ENCODE results near the gene EFHD2.
"Not testable (repeated sequence)": the region's sequence is repeated elsewhere in the genome, so short reads cannot be mapped to it uniquely, and the experiment has no call there.

Gene EFHD2

GRCh38 chr1:15456313-15456954 lies 46.7 kb downstream of the EFHD2 start, which contains the start of gene CELA2A:
TSS of gene CELA2A (plus strand) at chr1:15456732. CDS start at chr1:15456754, 22 bp downstream.
- DNase-seq, result no peak

DNA sequence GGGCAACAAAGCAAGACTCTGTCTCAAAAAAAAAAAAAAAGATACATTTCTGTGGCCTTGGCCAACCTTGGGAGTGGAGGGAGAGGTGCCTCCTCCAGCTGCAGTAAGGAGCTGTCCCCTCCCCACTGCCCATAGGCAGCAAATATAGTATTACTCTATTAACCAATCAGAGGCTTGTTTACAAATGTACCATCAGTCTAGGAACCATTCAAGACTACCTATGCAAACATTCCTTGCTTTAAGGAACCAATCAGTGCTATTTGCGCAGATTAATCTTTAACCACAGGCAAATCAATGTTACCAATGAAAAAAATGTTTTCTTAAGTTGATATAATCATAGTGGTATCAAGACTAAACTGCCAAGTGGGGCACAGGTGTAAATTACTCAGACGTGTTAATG lies 47.9 kb downstream of the EFHD2 start:
- DNase-seq, result no peak

GRCh38 chr1:15458388-15458787 lies 48.7 kb downstream of the EFHD2 start:
- not testable (repeated sequence) for DNase-seq

GRCh38 chr1:15459771-15460707 lies 50.4 kb downstream of the EFHD2 start:
- DNase-seq, result no peak

DNA sequence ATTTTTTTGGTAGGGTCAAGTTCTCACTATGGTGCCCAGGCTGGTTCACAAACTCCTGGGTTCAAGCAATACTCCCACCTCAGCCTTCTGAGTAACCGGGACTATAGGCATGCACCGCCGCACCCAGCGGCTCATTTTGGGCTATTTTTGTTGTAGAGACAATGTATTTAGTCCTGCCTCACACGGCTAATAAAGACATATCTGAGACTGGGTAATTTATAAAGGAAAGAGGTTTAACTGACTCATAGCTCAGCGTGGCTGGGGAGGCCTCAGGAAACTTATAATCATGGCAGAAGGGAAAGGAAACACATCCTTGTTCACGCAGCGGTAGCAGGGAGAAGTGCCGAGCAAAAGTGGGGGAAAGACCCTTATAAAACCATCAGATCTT lies 51.0 kb downstream of the EFHD2 start:
- no peak for DNase-seq

GRCh38 chr1:15463064-15463800 lies 53.5 kb downstream of the EFHD2 start:
- not testable (repeated sequence) for DNase-seq

GRCh38 chr1:15463926-15464322 lies 54.2 kb downstream of the EFHD2 start:
- DNase-seq, result not testable (repeated sequence)

- DNase-seq, result no peak
Observed at GRCh38 chr1:15465674-15466073, 56.0 kb downstream of the EFHD2 start.

GRCh38 chr1:15466955-15467625 lies 57.4 kb downstream of the EFHD2 start:
- not testable (repeated sequence) for DNase-seq

DNA sequence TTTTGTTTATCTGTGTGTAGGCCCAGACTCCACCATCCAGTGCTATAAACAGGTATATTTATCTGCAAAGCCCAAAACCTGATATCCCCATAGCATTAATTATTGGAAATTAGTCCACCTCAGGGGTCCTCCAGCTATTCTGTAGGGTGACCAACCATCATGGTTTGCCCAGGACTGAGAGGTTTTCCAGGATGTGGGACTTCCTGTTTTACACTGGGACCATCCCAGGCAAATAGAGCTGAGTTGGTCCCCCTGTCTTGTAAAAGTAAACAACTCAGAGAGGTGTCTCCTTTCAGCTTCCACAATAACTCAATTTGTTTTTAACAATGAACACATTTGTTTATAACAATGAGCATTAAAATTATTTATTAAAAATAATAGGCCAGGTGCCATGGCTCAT lies 58.5 kb downstream of the EFHD2 start:
- DNase-seq, result no peak

GRCh38 chr1:15469361-15469760 lies 59.7 kb downstream of the EFHD2 start:
- DNase-seq, result no peak

DNA sequence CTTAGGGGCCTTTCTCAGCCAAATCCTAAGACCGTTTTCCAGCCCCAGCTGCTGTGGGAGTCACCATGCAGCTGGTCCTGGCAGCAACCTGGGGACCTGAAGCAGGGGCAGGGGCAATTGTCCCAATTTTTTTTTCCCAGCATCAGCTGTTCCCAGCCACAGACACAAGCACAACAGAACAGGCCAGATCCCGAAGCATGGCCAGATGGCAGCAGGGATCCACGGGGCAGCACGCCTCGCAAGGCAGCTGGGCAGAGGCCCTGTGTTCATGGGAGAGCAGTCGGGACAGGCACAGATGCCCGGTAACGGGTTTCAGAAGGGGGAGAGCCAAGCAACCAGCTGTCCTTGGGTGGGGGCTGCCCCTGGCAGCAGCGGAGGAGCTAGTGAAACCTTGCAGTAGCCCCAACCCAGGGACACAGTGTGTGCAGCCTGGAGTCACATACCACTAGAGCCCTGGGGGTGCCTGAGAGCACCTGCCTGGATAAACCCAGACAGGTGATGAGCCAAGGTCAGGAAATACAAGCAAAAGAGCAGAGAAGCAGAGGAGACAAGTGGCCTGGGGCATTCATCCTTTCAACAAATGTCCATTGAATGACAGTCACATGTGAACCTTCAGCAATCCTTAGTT lies 60.2 kb downstream of the EFHD2 start:
- not testable (repeated sequence) for DNase-seq

DNA sequence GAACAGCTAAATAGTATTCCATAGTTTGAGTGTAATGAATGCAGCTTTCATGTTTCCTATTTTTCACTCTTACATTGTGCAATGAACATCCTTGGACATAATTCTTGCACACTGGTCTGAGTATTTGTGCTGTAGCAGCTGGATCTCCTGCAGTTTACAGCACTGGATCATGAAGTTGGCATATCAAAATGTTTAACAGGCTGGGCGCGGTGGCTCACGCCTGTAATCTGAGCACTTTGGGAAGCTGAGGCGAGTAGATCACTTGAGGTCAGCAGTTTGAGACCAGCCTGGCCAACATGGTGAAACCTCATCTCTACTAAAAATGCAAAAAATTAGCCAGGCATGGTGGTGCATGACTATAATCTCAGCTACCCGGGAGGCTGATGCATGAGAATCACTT lies 61.4 kb downstream of the EFHD2 start:
- not testable (repeated sequence) for DNase-seq

DNA sequence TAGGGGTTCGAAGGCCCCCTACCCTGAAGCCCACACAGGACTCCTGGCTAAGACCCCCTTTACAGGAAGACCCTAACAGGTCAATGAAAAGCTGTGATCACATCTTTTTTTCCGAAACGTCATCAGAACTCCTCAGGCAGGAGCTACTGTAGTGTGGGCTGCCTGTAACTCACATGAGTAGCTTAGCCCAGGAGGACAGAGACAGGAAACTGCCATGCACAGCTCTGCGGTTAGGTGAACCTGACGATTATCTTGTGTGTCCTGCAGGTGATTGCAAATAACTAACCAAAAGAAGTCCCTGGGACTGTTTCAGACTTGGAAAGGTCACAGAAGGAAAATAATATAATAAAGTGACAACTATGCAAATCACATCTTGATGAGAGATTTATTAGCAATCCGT lies 62.0 kb downstream of the EFHD2 start:
- DNase-seq, result not testable (repeated sequence)

DNA sequence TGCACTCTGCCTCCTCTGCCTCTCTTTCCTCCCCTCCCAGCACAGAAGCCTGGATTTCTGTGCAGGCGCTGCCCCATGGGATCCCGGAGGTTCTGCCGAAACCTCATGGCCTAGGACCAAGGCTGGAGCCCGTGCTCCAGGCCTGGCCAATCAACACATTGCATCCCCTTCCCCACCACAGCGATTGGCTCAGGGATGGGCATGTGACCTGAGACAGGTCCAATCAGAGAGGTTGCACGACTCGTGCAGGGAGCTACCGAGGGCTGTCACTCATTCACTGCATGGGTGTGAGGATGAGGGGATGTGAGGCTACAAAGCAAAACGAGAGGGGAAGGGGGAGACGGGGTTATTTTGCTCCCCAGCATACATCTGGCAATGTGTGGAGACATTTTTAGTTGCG lies 62.9 kb downstream of the EFHD2 start:
- no peak for DNase-seq

DNA sequence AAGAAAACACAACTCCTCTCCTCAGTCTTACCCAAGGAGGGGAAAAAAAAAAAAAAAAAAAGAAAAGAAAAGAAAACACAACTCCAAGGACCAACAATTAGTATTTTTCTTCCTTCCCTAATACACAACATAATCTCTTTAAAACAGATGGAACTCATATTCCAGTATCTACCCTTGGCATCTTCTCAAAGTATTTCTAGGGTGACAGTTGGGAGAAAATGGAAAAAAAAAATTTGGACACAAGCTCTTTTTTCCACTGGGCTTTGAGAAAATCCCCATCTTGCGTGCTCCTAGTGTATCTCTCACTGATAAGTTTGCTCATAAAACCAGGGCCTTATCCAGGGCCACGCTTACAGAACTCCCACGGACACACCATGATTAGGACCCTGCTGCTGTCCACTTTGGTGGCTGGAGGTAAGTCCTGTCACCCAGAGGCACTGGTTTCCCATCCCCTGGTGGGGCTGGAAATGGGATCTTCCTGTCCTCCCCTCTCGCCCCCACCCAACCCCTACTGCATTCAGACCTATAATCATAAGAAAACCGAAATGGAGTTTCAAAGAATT lies 66.1 kb downstream of the EFHD2 start, which contains the start of gene CELA2B:
TSS of gene CELA2B (plus strand) at position 353 of the 563 bp plus-strand sequence. CDS start at position 375, 22 bp downstream.
- DNase-seq, result no peak

DNA sequence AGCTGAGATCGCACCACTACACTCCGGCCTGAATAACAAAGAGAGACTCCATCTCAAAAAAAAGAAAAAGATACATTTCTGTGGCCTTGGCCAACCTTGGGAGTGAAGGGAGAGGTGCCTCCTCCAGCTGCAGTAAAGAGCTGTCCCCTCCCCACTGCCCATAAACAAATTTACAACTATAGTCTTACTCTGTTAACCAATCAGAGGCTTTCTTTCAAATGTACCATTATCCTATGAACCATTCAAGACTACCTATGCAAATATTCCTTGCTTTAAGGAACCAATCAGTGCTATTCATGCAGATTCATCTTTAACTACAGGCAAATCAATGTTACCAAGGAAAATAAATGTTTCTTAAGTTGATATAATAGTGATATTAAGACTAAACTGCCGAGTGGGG lies 67.2 kb downstream of the EFHD2 start:
- no peak for DNase-seq

DNA sequence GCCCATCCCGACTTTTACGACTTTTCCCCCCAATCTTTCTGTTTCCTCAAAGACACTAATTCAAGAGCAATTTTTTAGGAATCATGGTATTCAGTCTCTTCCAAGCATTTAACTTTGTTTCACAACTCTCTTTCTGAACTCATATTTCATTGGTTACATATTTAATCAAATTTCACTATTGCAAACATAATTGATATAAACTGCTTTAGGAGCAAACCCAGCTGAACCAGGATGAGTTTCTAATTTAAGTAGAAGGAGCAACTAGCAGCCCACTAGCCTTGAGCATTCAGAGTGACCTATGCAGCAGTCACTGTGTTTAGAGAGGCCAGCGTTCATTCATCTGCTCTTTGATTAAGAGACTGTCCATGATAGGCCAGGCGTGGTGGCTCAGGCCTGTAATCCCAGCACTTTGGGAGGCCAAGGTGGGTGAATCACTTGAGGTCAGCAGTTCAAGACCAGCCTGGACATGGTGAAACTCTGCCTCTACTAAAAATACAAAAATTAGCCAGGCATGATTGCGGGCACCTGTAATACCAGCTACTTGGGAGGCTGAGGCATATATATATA lies 68.0 kb downstream of the EFHD2 start:
- DNase-seq, result no peak
